SU-DHL-6 (cell line): Measurements from ENCODE around the gene BCL2.

Experiments used
- H2AFZ ChIP-seq: fragments of 200-600 bp; sonication (generic); 2 replicates; pipeline ENCODE4 v1.6.1; 2014; ENCODE audit warnings: low read depth, mild to moderate bottlenecking, moderate library complexity, mixed read lengths, antibody characterized with exemption, low read length; ENCODE audit not compliant: severe bottlenecking
- H3F3A ChIP-seq: fragments of 200-600 bp; shearing (Covaris generic); 2 replicates; pipeline ENCODE4 v1.6.0; 2016; ENCODE audit warnings: antibody characterized with exemption, mild to moderate bottlenecking; ENCODE audit not compliant: insufficient read depth
- H3K27ac ChIP-seq: fragments of 200-600 bp; sonication (generic); 2 replicates; pipeline ENCODE4 v1.5.1; 2016; ENCODE audit warnings: low read depth, mild to moderate bottlenecking, low read length, moderate library complexity, mixed read lengths
- H3K27me3 ChIP-seq: fragments of 200-600 bp; sonication (generic), shearing (Covaris generic); 2 replicates; pipeline ENCODE4 v1.6.0; 2014; ENCODE audit warnings: mild to moderate bottlenecking, low read length
- H3K36me3 ChIP-seq: fragments of 200-600 bp; sonication (generic); 2 replicates; pipeline ENCODE4 v1.6.1; 2014; ENCODE audit warnings: mild to moderate bottlenecking, low read length, mixed read lengths
- H3K4me2 ChIP-seq: fragments of 300-600, 200-600 bp; shearing (Covaris generic), sonication (generic); 2 replicates; pipeline ENCODE4 v1.6.0; 2014; ENCODE audit warnings: low read length, low read depth, mild to moderate bottlenecking; ENCODE audit not compliant: poor library complexity, severe bottlenecking
- H3K4me3 ChIP-seq: fragments of 200-600 bp; sonication (generic); 2 replicates; pipeline ENCODE4 v1.5.1; 2014; ENCODE audit warnings: antibody characterized with exemption, low read length, mild to moderate bottlenecking, mixed read lengths; ENCODE audit not compliant: insufficient read depth, poor library complexity, severe bottlenecking
- H3K79me2 ChIP-seq: fragments of 200-600 bp; sonication (generic); 2 replicates; pipeline ENCODE4 v1.6.1; 2014; ENCODE audit warnings: mild to moderate bottlenecking, low read length, moderate library complexity; ENCODE audit not compliant: insufficient read depth
- H3K9ac ChIP-seq: fragments of 200-600 bp; sonication (generic); 2 replicates; pipeline ENCODE4 v1.7.0; 2014; ENCODE audit warnings: mild to moderate bottlenecking, low read length
- H3K9me2 ChIP-seq: fragments of 200-600 bp; sonication (generic); replicated peaks from 2 replicates; pipeline ENCODE4 v1.6.1; 2014; ENCODE audit warnings: low read length; ENCODE audit not compliant: insufficient read depth
- H3K9me3 ChIP-seq: fragments of 200-600 bp; sonication (generic); 2 replicates; pipeline ENCODE4 v1.6.1; 2014; ENCODE audit warnings: low read length, mixed read lengths; ENCODE audit not compliant: insufficient read depth
- H4K20me1 ChIP-seq: fragments of 200-600 bp; sonication (generic); 2 replicates; pipeline ENCODE4 v1.6.1; 2014; ENCODE audit warnings: low read depth, mild to moderate bottlenecking, antibody characterized with exemption, low read length, moderate library complexity, mixed read lengths
- EZH2phosphoT487 ChIP-seq: fragments of 200-600 bp; sonication (generic), shearing (Covaris generic); conservative IDR thresholded peaks from 2 replicates; pipeline ENCODE4 v1.6.1; 2018; ENCODE audit warnings: mild to moderate bottlenecking, antibody characterized with exemption, low read length, moderate library complexity, mixed read lengths
- TF ChIP-seq, protein P1 (sequence below): fragments of 200-600 bp; sonication (generic); IDR thresholded peaks from one replicate; pipeline ENCODE4 v1.5.1; 2017; ENCODE audit warnings: antibody characterized with exemption, mild to moderate bottlenecking, low read length, moderate library complexity; ENCODE audit not compliant: insufficient read depth, poor library complexity, severe bottlenecking

BCL2 gene

DNA sequence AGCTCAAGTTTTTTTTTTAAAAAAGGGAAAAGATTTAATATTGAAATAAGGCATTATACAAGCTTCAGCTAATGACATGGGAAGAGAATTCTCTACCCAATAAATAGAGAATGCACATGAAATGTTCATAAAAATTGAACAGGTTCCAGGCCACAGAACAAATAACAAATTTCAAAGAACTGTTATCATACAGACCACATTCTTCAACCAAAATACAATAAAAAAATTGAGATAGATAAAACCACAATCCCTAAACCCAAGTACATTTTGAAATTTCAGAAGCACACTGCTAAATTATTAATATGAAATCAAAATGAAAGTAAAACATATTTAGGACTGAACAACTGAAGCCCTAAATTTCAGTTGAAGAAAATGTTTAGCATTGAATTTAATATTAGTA is 89.6 kb downstream of the BCL2 start:
- peaks cover 23% of the 10 kb centered on the region; the same call in 1 of the 2 replicates for H3K36me3 ChIP-seq
- peaks cover 29% of the 10 kb centered on the region; the same call in 1 of the 2 replicates for H3F3A ChIP-seq
- no peaks in the 10 kb centered on the region for H3K9me3 ChIP-seq
- no peak overlapping the region for H3K4me2 ChIP-seq
- no peaks in the 10 kb centered on the region for H3K9me2 ChIP-seq
- H3K79me2 ChIP-seq, result peaks cover 84% of the 10 kb centered on the region
- no peak for TF ChIP-seq EZH2phosphoT487
- TF ChIP-seq, protein P1, sequence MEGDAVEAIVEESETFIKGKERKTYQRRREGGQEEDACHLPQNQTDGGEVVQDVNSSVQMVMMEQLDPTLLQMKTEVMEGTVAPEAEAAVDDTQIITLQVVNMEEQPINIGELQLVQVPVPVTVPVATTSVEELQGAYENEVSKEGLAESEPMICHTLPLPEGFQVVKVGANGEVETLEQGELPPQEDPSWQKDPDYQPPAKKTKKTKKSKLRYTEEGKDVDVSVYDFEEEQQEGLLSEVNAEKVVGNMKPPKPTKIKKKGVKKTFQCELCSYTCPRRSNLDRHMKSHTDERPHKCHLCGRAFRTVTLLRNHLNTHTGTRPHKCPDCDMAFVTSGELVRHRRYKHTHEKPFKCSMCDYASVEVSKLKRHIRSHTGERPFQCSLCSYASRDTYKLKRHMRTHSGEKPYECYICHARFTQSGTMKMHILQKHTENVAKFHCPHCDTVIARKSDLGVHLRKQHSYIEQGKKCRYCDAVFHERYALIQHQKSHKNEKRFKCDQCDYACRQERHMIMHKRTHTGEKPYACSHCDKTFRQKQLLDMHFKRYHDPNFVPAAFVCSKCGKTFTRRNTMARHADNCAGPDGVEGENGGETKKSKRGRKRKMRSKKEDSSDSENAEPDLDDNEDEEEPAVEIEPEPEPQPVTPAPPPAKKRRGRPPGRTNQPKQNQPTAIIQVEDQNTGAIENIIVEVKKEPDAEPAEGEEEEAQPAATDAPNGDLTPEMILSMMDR, result no peak
- H3K27ac ChIP-seq, result no peak overlapping the region
- H3K9ac ChIP-seq, result no peak overlapping the region
- peaks cover 12% of the 10 kb centered on the region for H4K20me1 ChIP-seq
- H3K4me3 ChIP-seq, result no peak overlapping the region
- H2AFZ ChIP-seq, result no peak overlapping the region
- no peaks in the 10 kb centered on the region for H3K27me3 ChIP-seq

DNA sequence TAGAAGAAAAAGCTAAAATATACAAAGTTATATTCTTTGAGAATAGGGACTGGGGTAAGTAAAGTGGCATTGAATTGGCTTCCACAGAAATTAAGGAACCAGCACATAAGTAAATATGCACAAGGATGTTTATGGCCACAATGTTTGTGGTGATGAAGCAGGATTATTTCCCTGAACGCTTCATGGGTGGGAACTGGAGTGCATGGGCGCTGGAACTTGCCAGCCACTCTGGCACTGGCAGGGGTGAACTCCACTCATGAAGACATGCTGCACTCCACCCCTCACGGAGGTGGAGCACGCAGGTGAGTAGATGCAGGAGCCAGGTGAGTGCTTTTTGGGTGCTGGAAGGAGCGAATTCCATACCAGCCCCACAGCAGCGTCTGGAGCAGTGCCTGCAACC is 94.1 kb downstream of the BCL2 start:
- TF ChIP-seq, protein P1, result no peak
- TF ChIP-seq EZH2phosphoT487, result no peak
- Histone ChIP-seq H3K36me3 (peaks cover 18% of the 10 kb centered on the region; the same call in 1 of the 2 replicates), H3K27me3 (no peaks in the 10 kb centered on the region), H3F3A (peaks cover 12% of the 10 kb centered on the region; the same call in 1 of the 2 replicates), H3K9ac (no peak overlapping the region), H4K20me1 (peaks cover 8% of the 10 kb centered on the region), H3K9me3 (no peaks in the 10 kb centered on the region), H2AFZ (no peak overlapping the region), H3K4me3 (no peak overlapping the region), H3K27ac (no peak overlapping the region), H3K79me2 (peaks cover 89% of the 10 kb centered on the region), H3K9me2 (no peaks in the 10 kb centered on the region), H3K4me2 (no peak overlapping the region)

DNA sequence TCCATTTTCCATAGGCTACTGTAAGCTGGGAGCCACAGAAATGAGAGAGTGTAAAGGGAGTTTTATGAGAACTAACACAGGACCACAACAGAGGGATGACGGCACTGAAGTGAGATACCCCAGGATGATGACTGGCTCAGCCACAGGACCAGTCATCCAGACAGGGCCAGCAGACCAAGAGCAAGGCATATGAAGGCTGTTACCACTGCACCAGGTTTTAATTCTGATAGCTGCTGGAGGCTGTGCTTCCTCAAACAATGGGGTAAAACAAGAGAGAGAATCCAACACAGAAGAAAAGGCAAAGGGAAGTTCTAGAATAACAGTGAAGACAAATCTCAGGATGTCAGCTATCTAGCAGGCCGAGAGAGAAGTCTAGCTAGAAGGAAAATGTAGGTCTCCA is 94.9 kb downstream of the BCL2 start:
- no peak overlapping the region for H3K9ac ChIP-seq
- H4K20me1 ChIP-seq, result peaks cover 3% of the 10 kb centered on the region; the same call in 1 of the 2 replicates
- no peaks in the 10 kb centered on the region for H3K9me2 ChIP-seq
- peaks cover 89% of the 10 kb centered on the region for H3K79me2 ChIP-seq
- H3K36me3 ChIP-seq, result 0 out of 2 replicates have a peak, but pooled peaks cover 10% of the 10 kb centered on the region
- TF ChIP-seq EZH2phosphoT487, result no peak
- TF ChIP-seq, protein P1, result no peak
- H3F3A ChIP-seq, result peaks cover 7% of the 10 kb centered on the region; the same call in 1 of the 2 replicates
- no peak overlapping the region for H3K27ac ChIP-seq
- H3K4me3 ChIP-seq, result no peak overlapping the region
- no peak overlapping the region for H3K4me2 ChIP-seq
- no peaks in the 10 kb centered on the region for H3K27me3 ChIP-seq
- no peaks in the 10 kb centered on the region for H3K9me3 ChIP-seq
- H2AFZ ChIP-seq, result no peak overlapping the region
